ENCODE measurements around the gene RPL37.
"Not testable (repeated sequence)": the region's sequence is repeated elsewhere in the genome, so short reads cannot be mapped to it uniquely, and the experiment has no call there.

RPL37 gene

GRCh38 chr5:40834849-40835787, at the start of gene RPL37:
Gene RPL37 (minus strand): TSS chr5:40835222. CDS start chr5:40835185, 37 bp downstream.
- Histone ChIP-seq H3K27me3 (ENCODE audit: control insufficient read depth in 2 of 2, insufficient read depth in 2 of 2, low read length in 2 of 2) (no peaks in the 10 kb centered on the region), H3K27ac (ENCODE audit: low read depth in 2 of 2, low read length in 2 of 2) (peak within 1 kb of the TSS; percentile 91 to 94), H3K4me3 (ENCODE audit: low read length in 2 of 2) (peak within 1 kb of the TSS; percentile 83 to 97), H3K9me3 (ENCODE audit: control insufficient read depth in 2 of 2, low read length in 2 of 2) (no peaks in the 10 kb centered on the region), H3K4me1 (ENCODE audit: control insufficient read depth in 2 of 2, insufficient read depth in 2 of 2, low read length in 2 of 2) (peaks cover 12 to 17% of the 10 kb centered on the region in 2 donors), H3K36me3 (ENCODE audit: control insufficient read depth in 2 of 2, insufficient read depth in 2 of 2, low read length in 2 of 2) (peaks cover 28 to 38% of the 10 kb centered on the region in 2 donors), H3K9ac (ENCODE audit: low read depth in 1 of 2, low read length in 2 of 2) (peak within 1 kb of the TSS; percentile 83 to 96)

GRCh38 chr5:40883051-40883450, 48.0 kb upstream of the RPL37 start:
- H3K27me3 ChIP-seq (ENCODE audit: control insufficient read depth in 2 of 2, insufficient read depth in 2 of 2, low read length in 2 of 2); H3K36me3 ChIP-seq (ENCODE audit: control insufficient read depth in 2 of 2, insufficient read depth in 2 of 2, low read length in 2 of 2); H3K27ac ChIP-seq (ENCODE audit: low read depth in 2 of 2, low read length in 2 of 2); H3K9ac ChIP-seq (ENCODE audit: low read depth in 1 of 2, low read length in 2 of 2); H3K4me1 ChIP-seq (ENCODE audit: control insufficient read depth in 2 of 2, insufficient read depth in 2 of 2, low read length in 2 of 2); H3K4me3 ChIP-seq (ENCODE audit: low read length in 2 of 2); H3K9me3 ChIP-seq (ENCODE audit: control insufficient read depth in 2 of 2, low read length in 2 of 2): not testable (repeated sequence)

- no peak overlapping the region for H3K9ac ChIP-seq (ENCODE audit: low read depth in 1 of 2, low read length in 2 of 2)
- H3K36me3 ChIP-seq (ENCODE audit: control insufficient read depth in 2 of 2, insufficient read depth in 2 of 2, low read length in 2 of 2), result no peaks in the 10 kb centered on the region
- H3K4me1 ChIP-seq (ENCODE audit: control insufficient read depth in 2 of 2, insufficient read depth in 2 of 2, low read length in 2 of 2), result no peaks in the 10 kb centered on the region
- no peak overlapping the region for H3K4me3 ChIP-seq (ENCODE audit: low read length in 2 of 2)
- peaks cover 0 to 4% of the 10 kb centered on the region in 2 donors for H3K9me3 ChIP-seq (ENCODE audit: control insufficient read depth in 2 of 2, low read length in 2 of 2)
- no peak overlapping the region for H3K27ac ChIP-seq (ENCODE audit: low read depth in 2 of 2, low read length in 2 of 2)
- H3K27me3 ChIP-seq (ENCODE audit: control insufficient read depth in 2 of 2, insufficient read depth in 2 of 2, low read length in 2 of 2), result no peaks in the 10 kb centered on the region
Observed at GRCh38 chr5:40882291-40882690, 47.3 kb upstream of the RPL37 start.

- Histone ChIP-seq H3K36me3 (ENCODE audit: control insufficient read depth in 2 of 2, insufficient read depth in 2 of 2, low read length in 2 of 2) (no peaks in the 10 kb centered on the region), H3K9me3 (ENCODE audit: control insufficient read depth in 2 of 2, low read length in 2 of 2) (peaks cover 0 to 5% of the 10 kb centered on the region in 2 donors), H3K27ac (ENCODE audit: low read depth in 2 of 2, low read length in 2 of 2) (no peak overlapping the region), H3K4me1 (ENCODE audit: control insufficient read depth in 2 of 2, insufficient read depth in 2 of 2, low read length in 2 of 2) (no peaks in the 10 kb centered on the region), H3K27me3 (ENCODE audit: control insufficient read depth in 2 of 2, insufficient read depth in 2 of 2, low read length in 2 of 2) (no peaks in the 10 kb centered on the region), H3K9ac (ENCODE audit: low read depth in 1 of 2, low read length in 2 of 2) (no peak overlapping the region), H3K4me3 (ENCODE audit: low read length in 2 of 2) (no peak overlapping the region)
Observed at GRCh38 chr5:40879163-40879942, 44.3 kb upstream of the RPL37 start.

DNA sequence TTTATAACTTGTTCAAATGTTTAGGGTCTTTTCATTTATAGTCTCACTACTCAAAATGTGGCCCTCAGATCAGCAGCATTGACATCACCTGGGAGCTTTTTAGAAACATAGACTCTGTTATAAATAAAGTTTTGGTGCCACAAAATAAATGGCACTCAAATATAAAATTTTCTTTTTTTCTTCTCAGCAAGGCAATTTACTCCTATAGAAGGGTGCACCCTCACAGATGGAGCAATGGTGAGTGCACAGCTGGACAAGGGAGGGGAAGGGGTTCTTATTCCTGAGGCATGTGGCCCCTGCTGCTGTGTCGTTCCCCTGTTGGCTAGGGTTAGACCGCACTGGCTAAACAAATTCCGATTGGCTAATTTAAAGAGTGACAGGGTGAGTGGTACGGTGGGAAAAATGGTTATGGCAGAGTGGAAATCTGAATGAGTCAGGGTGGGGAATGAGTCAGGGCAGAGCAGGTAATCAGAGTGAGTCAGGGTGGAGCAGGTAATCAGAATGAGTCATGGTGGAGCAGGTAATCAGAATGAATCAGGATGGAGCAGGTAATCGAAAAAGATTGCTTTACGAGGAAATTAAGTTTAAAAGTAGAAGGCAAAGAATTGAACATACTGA, 42.5 kb upstream of the RPL37 start:
- no peak overlapping the region for H3K27ac ChIP-seq (ENCODE audit: low read depth in 2 of 2, low read length in 2 of 2)
- no peaks in the 10 kb centered on the region for H3K36me3 ChIP-seq (ENCODE audit: control insufficient read depth in 2 of 2, insufficient read depth in 2 of 2, low read length in 2 of 2)
- H3K4me1 ChIP-seq (ENCODE audit: control insufficient read depth in 2 of 2, insufficient read depth in 2 of 2, low read length in 2 of 2), result no peaks in the 10 kb centered on the region
- no peak overlapping the region for H3K4me3 ChIP-seq (ENCODE audit: low read length in 2 of 2)
- H3K27me3 ChIP-seq (ENCODE audit: control insufficient read depth in 2 of 2, insufficient read depth in 2 of 2, low read length in 2 of 2), result no peaks in the 10 kb centered on the region
- no peak overlapping the region for H3K9ac ChIP-seq (ENCODE audit: low read depth in 1 of 2, low read length in 2 of 2)
- H3K9me3 ChIP-seq (ENCODE audit: control insufficient read depth in 2 of 2, low read length in 2 of 2), result peaks cover 0 to 5% of the 10 kb centered on the region in 2 donors

GRCh38 chr5:40875958-40876357, 40.9 kb upstream of the RPL37 start:
- Histone ChIP-seq H3K9ac (ENCODE audit: low read depth in 1 of 2, low read length in 2 of 2) (no peak overlapping the region), H3K4me3 (ENCODE audit: low read length in 2 of 2) (no peak overlapping the region)

DNA sequence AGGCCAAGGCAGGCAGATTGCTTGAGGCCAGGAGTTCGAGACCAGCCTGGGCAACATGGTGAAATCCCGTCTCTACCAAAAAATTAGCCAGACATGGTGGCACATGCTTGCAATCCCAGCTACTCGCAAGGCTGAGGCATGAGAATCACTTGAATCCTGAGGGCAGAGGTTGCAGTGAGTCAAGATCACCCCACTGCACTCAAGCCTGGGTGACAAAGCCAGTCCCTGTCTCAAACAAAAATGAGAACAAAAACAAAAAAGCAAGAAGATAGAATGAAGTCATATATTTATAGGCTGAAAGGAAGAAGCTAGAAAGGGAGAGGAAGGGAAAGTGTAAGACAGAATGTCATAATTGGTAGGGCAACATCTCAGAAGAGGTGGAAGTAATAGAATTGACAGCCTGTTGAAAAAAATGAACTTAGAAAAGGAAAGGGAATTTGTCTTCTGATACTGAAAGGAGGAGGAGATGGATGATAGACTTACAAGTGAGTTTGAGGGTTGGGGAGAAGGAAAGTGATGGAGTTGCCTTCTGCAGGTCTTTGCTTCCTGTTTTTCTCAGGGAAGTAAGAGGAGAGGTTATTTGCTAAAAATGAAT, 38.4 kb upstream of the RPL37 start:
- Histone ChIP-seq H3K9me3 (ENCODE audit: control insufficient read depth in 2 of 2, low read length in 2 of 2) (peaks cover 0 to 5% of the 10 kb centered on the region in 2 donors), H3K36me3 (ENCODE audit: control insufficient read depth in 2 of 2, insufficient read depth in 2 of 2, low read length in 2 of 2) (no peaks in the 10 kb centered on the region), H3K9ac (ENCODE audit: low read depth in 1 of 2, low read length in 2 of 2) (no peak overlapping the region), H3K4me3 (ENCODE audit: low read length in 2 of 2) (no peak overlapping the region), H3K4me1 (ENCODE audit: control insufficient read depth in 2 of 2, insufficient read depth in 2 of 2, low read length in 2 of 2) (no peaks in the 10 kb centered on the region), H3K27me3 (ENCODE audit: control insufficient read depth in 2 of 2, insufficient read depth in 2 of 2, low read length in 2 of 2) (no peaks in the 10 kb centered on the region), H3K27ac (ENCODE audit: low read depth in 2 of 2, low read length in 2 of 2) (no peak overlapping the region)

More at GRCh38 chr5:40875958-40876357, 40.9 kb upstream of the RPL37 start:
- no peak overlapping the region for H3K27ac ChIP-seq (ENCODE audit: low read depth in 2 of 2, low read length in 2 of 2)
- H3K4me1 ChIP-seq (ENCODE audit: control insufficient read depth in 2 of 2, insufficient read depth in 2 of 2, low read length in 2 of 2), result no peaks in the 10 kb centered on the region
- H3K36me3 ChIP-seq (ENCODE audit: control insufficient read depth in 2 of 2, insufficient read depth in 2 of 2, low read length in 2 of 2), result no peaks in the 10 kb centered on the region
- peaks cover 0 to 5% of the 10 kb centered on the region in 2 donors for H3K9me3 ChIP-seq (ENCODE audit: control insufficient read depth in 2 of 2, low read length in 2 of 2)
- no peaks in the 10 kb centered on the region for H3K27me3 ChIP-seq (ENCODE audit: control insufficient read depth in 2 of 2, insufficient read depth in 2 of 2, low read length in 2 of 2)

GRCh38 chr5:40872253-40872652, 37.2 kb upstream of the RPL37 start:
- H3K36me3 ChIP-seq (ENCODE audit: control insufficient read depth in 2 of 2, insufficient read depth in 2 of 2, low read length in 2 of 2); H3K27ac ChIP-seq (ENCODE audit: low read depth in 2 of 2, low read length in 2 of 2); H3K9me3 ChIP-seq (ENCODE audit: control insufficient read depth in 2 of 2, low read length in 2 of 2): not testable (repeated sequence)

GRCh38 chr5:40871177-40871576, 36.2 kb upstream of the RPL37 start:
- H3K4me3 ChIP-seq (ENCODE audit: low read length in 2 of 2), result no peak overlapping the region
- no peaks in the 10 kb centered on the region for H3K4me1 ChIP-seq (ENCODE audit: control insufficient read depth in 2 of 2, insufficient read depth in 2 of 2, low read length in 2 of 2)
- H3K27me3 ChIP-seq (ENCODE audit: control insufficient read depth in 2 of 2, insufficient read depth in 2 of 2, low read length in 2 of 2), result no peaks in the 10 kb centered on the region
- no peaks in the 10 kb centered on the region for H3K36me3 ChIP-seq (ENCODE audit: control insufficient read depth in 2 of 2, insufficient read depth in 2 of 2, low read length in 2 of 2)
- H3K27ac ChIP-seq (ENCODE audit: low read depth in 2 of 2, low read length in 2 of 2), result no peak overlapping the region
- H3K9me3 ChIP-seq (ENCODE audit: control insufficient read depth in 2 of 2, low read length in 2 of 2), result no peaks in the 10 kb centered on the region
- no peak overlapping the region for H3K9ac ChIP-seq (ENCODE audit: low read depth in 1 of 2, low read length in 2 of 2)

More at GRCh38 chr5:40872253-40872652, 37.2 kb upstream of the RPL37 start:
- H3K9ac ChIP-seq (ENCODE audit: low read depth in 1 of 2, low read length in 2 of 2); H3K27me3 ChIP-seq (ENCODE audit: control insufficient read depth in 2 of 2, insufficient read depth in 2 of 2, low read length in 2 of 2); H3K4me3 ChIP-seq (ENCODE audit: low read length in 2 of 2); H3K4me1 ChIP-seq (ENCODE audit: control insufficient read depth in 2 of 2, insufficient read depth in 2 of 2, low read length in 2 of 2): not testable (repeated sequence)
